GM18511 (cell line): ENCODE results near the gene PER2.

ENCODE experiments used
- ATAC-seq: cut with Tn5 transposase; IDR thresholded peaks from one replicate; pipeline ENCODE4 v1.9.1; 2021; ENCODE audit warnings: mild to moderate bottlenecking, moderate library complexity; ENCODE audit not compliant: unreplicated experiment

Gene PER2

DNA sequence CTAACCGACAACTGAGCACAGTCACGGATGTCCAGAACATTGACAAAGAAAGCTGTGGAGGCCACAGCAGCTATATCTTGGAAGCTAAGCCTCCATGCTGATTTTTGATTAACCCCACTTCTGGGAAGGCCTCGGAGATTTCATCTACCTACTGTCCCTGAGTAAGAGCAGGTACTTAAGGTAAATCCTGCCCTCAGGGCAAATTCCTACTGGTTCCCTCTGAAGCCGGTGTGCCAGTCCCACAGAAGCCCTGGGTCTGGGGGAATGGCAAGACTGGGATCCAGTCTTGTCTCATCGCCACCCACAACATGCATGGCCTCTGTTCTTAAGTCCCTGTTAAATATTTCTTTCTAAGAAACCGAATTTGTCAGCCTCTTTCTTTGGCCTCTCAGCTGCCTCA, 18.7 kb downstream of the PER2 start:
- ATAC-seq, result no peak

DNA sequence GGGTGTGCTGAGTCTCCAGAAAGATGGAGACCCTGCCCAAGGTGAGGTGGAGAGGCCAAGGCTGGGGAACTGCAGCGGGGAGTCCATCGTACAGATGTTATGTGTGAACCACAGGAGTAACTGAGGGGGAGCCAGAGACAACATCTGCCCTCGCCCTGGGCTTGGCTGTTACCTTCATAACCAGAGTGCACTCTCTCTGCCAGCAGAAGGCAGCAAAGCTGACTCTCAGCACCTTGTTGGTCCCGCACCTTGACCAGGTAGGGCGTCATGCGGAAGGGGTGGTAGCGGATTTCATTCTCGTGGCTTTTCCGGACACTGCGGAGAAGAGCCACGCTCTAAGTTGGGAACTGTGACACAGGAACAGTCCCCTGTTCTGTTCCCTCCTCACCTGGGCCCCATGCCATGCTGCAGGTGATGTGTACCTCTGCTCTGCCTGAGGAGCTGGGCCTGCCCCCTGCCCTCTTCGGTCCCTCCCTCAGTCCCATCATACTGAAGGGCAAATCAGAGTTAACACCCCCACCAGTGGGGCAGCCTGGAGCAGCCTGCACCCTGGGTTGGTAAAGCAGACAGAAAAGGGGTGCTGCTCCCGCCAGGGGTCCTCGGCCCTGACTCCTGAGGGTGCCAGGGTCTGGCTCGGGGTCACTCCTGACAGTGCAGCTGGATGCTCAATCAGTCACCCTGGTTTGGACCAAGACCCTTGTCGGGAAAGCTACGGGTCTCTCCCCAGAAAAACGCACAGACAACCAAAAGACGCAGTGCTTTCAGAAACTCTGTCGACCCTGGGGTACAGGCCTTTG, 20.3 kb downstream of the PER2 start:
- ATAC-seq, result no peak

DNA sequence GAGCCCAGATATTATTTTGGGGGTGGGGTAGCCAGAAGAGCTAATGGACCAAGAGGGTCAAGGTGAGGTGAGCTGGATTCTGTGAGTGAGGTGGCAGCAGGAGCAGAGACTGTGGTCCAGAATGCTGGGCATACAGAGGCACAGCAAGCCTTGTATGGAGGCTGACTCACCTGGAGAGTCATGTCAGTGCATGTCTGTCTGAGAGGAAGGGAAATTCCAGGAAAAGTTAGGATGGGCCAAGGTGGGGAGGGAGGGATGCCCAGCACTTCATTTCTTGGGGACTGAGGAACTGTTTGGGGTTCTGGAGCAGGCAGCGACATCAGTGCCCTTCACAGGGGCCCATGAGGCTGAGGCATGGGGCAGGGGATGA, 21.1 kb downstream of the PER2 start:
- no peak for ATAC-seq

DNA sequence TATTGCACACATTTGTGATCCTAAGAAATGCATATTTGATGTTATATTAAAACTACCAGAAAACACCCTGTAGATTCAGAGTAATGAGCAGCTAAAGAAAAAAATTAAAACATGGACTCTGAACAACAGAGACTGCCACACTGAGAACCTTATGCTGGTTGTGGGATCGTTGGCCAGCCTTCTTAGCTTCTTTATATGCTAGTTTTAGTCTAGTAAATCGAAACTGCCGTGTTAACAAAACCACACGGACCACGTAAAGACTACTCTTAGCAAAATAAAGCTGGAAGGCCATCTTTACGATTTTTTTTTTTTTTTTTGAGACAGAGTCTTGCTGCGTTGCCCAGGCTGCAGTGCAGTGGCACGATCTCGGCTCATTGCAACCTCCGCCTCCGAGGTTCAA, 22.8 kb downstream of the PER2 start:
- no peak for ATAC-seq

DNA sequence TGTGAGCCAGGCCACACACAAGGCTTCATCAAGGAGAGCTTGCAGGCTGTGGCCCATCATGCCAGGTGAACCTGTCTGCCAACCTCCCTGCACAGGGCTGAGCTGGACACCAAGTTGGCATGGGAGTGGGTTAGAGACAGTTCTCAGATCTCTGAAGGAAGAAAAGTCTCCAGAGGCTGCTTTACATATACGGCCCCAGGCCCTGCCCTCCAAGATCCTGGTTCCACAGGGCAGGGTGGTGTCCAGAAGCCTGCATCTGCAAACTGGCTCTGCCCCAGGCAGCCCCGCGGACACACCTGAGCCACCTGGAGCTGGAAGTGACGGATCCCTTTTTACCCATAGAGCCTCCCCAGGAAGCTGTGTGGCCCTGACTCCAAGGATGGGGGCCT, 24.3 kb downstream of the PER2 start:
- no peak for ATAC-seq

DNA sequence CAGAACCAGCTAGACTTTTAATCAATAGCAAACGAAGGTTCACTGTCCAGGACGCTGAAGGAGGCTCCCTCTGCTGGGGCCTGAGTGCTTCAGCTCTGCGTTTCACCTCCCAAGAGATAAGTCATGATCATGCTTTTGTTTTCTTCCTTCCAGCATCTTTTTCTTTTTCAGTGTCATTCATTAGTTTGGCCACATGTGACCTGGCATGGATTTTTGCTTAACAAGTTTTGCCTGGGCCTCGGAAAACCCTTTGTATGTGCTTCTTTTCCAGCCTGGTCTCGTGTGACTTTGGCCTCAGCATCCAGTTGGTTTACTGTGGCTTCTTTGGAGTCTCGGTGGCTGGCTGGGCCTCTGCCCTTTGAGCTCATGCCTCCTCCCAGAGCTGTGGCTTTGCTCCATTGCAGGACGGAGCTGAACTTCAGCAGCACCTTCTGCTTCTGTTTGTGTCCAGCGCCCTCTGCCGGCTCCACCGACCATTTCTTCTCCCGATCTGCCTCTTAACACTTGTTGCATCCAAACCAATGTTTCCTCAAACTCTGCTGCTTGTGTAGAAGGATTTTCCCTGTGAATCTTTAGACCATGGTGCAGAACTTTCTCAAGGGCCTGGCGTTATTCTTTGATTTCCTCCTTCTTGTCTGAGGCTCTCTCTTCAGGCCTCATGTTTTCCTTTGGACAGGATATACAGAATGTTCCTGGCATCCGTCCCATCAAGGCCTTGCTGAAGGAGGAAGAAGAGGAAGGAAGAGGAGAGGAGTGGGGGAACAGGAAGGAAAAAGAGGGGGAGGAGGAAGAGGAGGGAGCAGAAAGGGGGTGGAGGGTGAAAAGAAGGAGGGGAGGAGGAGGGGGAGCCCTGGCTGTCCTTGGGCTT, 25.0 kb downstream of the PER2 start:
- no peak for ATAC-seq

DNA sequence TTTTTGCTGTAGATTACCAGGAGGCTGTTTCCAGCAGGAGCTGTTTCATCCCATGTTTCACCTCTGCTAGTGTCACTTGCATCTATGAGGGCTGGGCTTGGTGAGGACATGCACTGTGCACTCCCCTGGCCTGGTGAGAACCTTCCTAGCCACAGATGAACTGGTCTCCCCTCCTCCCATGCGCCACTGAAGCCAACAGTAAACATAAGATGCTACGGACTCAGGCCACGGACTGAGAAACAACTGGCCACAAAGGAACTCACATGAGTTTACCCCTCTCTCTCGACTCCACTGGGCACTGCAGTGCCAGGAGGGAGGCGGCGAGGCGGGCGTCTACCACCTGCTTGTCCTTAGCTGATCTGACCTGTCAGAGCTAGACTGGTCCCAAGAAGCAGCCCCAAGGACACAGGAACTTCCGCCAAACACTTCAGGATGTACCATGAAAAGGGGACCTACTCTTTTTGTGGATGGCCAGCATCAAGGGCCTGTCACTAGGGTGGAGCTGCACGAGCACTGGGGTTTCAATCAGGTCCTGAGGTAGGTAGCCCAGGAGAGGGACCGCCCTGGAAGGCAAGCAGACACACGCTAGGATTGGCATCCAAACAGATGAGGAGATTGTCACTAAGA, 25.8 kb downstream of the PER2 start:
- ATAC-seq, result no peak

DNA sequence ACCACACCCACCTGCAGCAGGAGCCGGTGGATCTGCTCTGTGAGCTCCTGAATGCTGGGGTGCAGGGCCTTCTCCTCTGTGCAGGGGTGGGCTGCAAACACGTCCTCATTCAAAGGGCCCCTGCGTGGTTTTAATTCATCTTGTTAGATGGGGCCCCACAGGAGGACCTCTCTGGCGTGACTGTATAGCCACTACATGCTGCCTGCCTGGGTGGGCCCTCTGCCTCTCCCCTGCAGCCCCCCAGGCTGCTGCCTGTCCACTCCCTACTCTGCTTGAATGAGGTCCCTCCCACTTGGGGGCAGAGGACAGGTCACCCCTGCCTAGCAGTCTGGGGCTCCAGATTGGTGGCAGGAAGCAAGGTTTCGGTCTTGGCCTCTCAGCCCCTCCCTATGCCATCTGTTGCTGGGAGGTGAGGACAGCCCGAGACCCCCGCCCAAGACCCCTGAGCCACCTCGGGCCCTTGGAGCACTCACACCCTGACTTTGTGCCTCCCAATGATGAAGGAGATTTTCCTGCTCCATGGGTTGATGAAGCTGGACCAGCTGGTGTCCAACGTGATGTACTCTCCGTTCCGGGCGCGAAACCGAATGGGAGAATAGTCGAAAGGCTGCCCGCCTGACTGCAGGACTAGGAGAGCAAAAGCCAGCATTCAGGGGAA, 26.6 kb downstream of the PER2 start:
- no peak for ATAC-seq

DNA sequence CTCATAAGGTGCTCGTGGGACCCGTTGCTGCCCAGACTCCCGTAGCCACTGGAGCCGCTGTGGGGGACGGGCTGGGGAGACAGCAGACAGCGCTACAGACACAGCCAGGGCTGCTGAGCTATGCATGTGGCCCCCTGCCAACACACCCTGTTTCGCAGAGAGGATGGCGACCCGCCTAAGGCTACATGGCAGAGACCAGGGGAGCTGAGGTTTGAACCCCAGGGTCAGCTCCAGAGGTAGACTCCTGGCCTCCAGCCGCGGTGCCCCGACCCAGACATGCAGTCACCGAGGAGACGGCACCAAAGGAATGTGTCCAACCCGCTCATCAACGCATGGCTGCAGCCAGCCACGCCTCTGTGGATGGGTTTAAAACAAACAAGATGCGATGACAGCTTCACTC, 27.5 kb downstream of the PER2 start:
- ATAC-seq, result no peak

DNA sequence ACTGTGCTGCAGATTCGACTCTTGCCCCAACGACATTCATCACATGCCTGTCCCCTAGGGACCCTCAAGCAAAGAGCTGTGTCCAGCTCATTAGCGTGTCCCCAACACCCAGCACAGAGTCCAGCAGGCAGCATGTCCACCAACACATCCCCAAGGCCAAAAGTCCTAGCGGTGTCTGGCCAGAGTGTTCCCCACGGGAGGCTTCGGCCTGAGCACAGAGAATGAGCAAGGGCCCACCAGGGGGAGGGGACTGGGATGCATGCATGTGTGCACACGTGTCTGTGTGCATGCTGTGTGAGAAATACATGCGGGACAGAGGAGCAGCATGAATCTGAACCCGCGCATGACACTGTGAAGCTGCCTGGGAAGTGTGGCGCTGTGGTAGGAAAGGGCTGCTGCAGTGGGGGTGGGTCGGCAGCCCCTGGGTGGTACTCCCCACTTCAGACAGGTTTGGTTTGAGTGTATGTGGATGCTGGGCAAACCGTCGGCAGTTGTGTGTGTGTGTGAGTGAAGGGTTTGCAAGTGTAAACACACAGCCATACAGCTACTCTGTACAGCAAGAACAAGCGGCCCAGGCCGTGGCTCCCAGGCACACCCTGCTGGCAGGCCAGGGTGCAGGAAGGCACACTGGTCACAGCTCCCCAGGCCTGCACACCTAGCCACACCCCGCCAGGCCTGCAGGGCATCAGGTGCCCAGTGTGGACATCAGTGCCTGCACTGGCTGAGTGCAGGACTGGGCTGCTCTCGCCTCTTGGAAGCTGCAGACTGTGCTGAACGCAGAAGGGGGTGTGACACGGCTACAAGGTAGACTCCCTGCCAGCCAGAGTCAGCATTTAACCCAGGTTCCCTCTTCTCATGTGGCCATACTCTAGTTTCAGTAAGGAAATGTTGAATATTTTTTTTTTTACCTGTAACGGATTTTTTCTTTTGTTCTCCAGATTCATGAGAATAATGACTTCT, 29.1 kb downstream of the PER2 start:
- ATAC-seq, result no peak

DNA sequence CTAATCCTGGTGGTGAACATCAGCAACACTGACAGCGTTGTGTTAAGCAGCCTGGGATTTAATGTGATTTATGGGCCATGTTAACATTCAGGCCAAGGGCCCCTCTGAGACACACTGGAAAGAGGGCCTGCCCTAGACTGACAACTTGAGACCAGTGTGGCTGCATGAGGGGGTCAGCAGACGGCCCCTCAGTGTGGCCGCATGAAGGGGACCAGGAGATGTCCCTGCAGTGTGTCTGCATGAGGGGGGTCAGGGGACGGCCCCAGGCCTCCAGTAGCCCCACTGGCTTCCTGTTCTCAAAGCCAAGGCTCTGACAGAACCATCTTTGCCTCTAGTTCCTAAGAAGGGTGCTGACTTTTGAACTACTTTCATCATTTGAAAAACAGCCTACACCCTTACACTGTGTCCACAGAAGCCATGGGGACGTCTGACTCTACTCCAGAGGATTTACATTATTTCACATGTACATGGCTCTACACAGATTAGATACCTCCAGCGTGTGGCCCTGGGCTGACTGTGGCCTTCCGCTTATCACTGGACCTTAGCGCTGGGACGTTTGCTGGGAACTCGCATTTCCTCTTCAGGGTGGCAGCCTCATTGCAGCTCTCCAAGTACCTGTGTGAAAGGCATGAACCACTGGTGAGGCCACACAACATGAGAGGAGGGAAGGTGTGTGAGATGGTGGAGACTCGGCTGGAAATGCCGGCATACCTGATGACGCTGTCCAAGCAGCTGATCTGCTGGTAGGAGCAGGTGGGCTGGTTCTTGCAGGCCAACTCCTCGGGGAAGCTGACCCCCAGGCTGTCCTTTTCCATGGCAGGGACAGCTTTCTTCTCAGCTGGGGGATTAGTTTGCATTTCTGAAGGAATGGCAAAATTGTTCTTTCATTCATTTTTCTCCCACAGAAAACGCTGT, 30.4 kb downstream of the PER2 start:
- no peak for ATAC-seq

DNA sequence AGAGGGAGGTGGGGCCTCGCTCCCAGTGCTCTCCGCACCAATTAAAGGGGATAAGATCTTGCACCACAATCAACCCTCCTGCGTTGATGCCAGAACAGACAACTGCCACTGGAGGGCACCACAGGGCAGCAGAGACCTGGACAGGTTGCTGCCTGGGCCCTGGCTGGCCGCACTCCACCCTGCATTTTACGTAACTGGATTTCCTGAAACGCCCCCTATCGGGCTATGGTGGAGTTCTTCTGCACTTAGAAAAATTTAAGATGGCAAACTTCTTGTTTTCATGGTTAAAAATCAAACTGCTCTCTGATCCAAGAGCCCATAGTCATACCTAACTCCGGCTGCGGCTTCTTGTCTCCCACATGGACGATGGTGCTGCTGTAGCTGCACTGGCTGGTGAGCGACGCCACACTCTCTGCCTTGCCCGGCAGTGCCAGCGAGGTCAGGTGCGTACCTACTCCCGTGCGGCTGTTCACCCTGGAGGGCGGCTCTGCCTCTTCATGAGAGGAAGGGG, 31.8 kb downstream of the PER2 start:
- no peak for ATAC-seq

DNA sequence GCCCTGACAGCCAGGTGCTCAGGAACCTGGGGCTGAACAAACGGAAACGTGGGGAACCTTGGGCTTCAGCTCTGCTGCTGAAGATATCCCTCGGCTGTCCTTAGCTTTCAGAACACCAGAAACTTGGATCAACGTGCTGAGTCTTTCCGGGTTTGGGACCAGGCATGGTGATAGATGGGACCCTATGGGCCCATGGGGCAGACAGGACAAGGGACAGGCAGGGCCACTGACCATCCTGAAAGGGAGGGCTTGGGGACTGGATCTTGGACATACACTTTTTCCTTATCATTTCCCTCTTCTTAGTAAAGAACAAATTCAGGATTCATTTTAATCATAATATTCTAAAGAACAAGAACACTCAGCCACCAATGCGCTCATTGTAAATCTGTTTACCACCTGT, 32.3 kb downstream of the PER2 start:
- ATAC-seq, result no peak

DNA sequence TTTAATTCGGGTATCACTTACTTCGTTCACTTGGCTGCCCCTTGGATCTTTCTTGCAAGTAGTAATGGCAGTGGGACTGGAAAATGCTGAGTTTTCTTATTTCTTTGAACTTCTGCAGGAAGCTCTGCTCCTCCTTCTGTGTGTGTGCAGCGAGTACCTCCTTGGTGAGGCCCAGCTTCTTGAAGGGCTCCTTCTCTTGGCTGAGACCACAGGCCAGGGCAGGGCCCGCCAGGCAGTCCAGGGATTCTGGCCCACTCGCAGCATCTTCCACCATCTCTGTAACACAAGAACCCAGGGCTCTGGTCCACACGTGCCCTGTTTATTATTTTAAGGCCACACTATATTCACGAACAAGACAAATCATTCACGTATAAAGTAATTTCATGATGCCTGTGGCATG, 32.8 kb downstream of the PER2 start:
- ATAC-seq, result no peak

DNA sequence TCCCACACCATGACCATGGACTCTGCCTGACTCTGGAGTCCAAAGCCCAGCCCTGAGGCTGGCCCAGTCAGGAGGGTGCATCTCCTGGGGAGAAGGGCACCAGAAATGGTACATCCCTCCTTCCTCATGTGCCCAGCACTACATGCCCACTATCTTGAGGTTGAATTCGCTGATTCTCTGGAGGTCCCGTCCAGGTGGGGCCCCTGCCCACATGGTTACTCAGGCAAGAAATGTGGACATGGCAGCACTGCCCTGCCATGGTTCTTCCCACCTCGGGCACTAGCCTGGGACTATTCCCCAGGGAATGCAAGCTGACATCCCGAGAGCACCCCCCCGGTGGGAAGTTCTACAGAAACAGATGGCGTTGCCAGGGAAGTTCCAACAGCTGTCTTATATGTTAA, 33.3 kb downstream of the PER2 start:
- ATAC-seq, result no peak

DNA sequence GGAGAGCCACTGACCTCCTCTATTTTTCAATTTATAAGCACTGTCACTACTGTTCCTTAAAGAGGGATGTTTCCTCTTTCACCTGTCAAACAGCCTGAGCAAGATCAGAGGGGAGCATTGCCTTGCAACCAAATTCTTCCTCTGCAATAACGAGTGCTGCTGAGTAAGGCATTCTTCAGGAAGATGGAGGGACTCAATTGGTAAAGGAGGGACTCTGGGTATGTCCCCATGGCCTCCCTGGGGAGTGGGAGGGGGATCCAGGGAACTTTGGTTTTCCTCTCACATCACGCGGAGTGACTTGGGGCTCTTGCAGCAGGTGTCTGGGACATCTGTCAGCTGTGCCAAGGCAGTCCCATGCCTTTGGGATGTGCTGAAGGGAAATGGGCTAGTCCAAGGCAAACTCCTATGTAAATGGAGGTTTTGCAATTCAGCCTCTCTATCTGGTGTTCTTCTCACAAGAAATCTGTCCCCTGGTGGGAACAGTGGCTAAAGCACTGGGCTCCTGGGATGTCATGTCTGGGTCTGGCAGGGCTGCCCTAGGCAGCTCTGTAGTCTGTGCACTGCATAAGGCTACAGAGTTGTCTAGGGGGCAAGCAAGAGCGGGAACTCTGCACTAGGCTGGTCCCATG, 34.2 kb downstream of the PER2 start:
- no peak for ATAC-seq

DNA sequence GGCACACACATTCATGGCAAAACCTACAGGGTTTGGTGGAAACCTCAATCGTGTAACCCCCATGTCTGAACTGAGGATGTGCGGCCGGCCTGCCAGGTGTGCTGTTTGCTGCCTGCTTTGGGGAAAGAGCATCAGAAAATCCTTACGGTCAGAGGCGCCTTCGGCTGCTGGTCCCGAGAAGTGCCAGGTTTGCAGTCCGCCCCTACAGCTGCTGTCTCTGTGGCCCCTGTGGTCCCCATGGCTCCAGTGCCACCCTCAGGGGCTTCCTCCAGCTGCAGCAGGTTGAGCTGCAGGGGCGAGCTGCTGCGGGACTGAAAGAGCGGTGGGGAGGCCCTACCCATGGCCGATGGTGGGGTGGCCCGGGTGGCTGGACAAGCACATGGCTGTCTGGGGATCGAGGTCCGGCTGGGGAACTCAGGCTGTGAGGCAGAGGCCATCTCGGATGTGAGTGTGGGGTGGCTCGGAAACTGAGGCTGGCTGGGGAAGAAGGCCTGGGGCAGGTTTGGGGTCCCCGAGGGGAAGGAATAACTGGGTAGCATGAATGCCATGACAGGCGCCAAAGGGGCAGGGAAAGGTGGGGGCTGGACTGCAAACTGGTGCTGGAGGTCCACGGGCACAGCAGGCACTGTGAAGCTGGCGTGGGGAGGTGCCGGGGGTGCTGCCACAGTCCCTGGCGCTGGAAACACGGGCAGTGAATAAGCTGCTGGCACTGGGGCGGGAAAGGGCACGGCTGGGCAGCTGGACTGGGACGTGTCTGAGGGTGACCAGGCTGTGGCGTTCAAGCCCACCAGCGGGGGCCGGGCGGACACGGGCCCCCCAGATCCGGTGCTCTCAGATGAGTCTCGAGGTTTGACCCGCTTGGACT, 35.4 kb downstream of the PER2 start:
- no peak for ATAC-seq

DNA sequence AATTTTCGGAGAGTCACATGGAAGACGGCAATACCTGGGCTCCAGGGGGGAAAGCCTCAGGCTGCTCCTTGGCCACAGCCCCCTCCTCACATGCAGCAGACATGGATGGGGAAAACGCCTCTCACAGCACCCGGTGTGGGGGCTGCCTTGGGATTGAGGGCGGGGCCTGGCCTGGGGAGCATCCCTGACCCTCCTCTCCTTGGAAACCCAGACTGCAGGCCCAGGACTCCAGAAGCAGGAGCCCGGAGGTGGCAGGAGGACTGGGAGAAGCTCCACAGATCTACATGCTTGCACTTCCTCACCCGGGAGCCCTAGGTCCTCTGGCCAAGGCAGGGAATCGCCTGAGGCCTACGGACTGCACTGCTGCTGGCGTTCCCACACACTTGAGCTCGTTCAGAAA, 36.4 kb downstream of the PER2 start:
- ATAC-seq, result no peak
